CD4-positive, alpha-beta T cell treated with Interleukin-4 for 4 hours (primary cell): ENCODE results near the gene RTP5.
A peak's percentile ranks its signal among the peaks of the same experiment; 100 is the strongest.

Experiments
- DNase-seq: peaks from one replicate; pipeline ENCODE4 v3.0.0-alpha.2; 2020

RTP5 gene

DNA sequence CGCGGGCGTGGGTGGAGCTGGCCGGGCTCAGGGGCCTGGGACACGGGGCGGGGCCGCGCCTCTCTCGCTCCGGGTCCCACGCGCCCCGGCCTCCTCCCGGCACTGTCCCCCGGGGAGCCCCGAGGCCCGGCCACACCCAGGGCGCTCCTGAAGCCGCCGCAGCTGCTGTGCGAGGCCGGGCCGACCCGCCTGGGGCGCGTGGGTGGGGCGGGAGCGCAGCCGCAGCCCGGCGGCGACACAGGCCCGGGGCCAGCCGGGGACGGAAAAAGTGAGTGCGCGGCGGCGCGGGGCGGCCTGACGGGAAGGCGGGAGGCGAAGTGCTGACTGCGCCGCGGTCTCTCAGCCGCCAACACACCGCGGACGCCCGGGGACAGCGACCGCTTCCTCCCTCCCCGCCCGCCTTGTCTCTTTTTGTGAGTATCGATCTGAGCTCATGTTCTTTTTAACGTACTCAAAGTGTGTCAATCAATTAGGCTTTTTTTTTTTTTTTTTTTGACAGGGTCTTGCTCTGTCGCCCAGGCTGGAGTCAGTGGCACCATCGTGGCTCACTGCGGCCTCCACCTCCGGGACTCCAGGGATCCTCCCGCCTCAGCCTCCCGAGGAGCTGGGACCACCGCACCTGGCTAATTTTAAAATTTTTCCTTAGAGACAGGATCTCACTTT, 25.3 kb upstream of the RTP5 start:
- DNase-seq = peak; percentile 71

GRCh38 chr2:241844831-241845578, 24.5 kb upstream of the RTP5 start:
- DNase-seq = no peak

- DNase-seq = no peak
These were observed 23.1 kb upstream of the RTP5 start for GRCh38 chr2:241846406-241846805.

- DNase-seq = no peak
These were observed 20.5 kb upstream of the RTP5 start for GRCh38 chr2:241848761-241849615.

DNA sequence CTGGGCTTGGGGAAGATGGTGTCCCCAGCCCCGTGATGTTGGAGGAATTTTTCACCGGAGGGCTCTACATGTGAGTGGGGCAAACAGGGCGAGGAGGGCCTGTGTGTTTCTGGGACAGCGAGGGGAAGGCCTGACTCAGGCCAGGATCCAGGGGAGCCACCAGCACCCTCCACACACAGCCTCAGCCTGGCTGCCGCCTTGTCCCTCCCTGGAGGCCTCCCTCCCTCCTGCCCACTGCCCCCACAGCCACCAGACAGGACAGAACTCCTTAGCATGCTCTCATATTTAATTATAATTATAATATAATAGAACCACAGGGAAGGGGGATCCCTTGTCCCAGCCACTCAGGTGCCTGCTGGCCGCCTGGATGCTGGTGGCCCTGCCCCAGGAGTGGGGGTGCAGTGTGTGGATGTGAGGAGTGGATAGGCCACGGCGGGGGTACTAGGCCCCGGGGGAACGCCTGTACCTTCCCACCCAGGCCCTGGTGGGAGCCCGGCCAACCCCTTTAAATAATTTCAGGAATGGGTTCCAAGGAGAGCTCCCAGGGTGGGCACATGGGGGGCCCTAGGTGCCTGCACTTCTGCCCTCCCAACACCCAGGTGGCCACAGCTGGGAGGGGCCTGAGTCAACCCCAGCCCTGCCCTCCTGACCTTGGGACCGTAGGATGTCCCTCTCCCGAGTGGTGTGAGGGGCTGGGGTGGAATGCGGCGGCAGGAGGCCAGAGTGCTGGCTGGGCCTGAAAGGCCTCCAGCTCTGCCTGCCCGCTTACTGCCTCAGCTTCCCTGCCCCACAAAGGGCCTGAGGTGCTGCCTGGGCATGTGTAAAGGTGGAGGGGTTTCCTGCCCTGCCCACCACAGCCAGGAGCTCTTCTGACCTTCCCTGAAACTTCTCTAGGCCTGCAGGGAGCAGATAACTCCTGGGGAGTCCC, 19.6 kb upstream of the RTP5 start:
- no peak for DNase-seq

DNA sequence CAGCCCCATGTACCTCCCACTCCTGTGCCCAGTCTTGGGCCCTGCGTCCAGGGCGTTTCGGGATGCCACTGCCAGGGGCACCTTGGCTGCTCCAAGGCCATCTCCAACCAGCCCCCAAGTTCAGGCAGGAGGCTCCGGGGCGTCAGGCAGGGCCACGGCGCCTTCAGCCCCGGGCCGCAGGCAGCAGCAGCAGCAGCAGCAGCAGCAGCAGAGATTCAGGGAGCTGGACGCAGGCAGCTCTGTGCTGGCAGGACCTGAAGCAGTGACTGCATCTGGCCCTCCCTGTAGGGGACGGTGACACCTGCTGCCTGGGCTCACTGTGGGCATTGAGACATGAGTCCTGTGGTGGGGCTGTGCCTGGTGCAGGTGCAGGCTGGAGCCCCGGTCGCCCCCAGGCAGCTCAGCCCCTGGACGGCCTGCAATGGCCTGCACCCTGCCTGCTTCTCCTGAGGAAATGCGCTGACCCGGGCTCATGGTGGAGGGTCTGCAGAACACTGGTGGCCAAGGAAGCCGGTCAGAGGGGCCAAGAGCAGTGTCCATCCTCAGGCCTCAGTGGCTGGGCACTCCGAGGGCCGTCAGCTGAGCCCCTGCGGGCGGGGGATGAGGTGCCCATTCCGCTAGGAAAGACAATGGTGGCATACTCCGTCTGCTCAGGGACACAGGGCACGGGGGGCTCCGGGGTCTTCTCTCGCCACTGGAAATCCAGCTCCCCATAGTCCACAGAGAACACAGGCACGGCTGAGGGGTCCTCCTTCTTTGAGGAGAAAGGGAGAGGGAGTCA, 18.8 kb upstream of the RTP5 start:
- DNase-seq = no peak

DNA sequence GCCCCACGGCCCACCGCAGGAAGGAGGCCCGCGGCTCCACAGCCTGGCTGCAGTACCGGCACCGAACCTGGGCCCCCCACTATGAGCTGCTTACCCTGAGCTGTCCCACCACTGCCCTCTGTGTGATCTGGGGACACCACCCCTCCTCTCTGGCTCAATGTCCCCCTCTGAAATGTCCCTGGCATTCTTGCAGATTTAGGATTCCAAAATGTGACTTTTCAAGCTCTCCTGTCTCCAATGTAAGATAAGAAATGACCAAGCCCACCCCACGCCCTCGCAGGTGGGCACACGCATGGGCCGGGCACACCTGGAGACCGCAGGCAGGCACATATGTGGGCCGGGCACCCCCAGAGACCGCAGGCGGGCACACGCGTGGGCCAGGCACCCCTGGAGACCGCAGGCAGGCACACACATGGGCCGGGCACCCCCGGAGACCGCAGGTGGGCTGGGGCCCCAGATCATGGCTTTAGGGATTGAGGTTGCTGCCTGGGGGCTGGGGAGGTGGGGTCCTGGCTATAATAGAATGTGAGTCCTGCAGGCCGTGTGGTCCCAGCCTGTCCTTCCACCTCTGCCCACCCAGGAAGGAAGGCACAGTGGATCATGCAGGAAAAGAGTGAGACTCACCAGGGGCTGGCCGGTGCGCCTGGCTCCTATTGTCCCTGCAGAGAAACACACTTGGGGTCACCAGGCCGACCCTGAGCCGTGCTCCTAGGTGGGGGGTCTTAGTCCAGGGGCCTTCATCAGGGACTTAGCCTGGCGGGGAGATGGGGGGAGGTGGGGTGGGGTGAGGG, 18.0 kb upstream of the RTP5 start:
- DNase-seq = no peak

DNA sequence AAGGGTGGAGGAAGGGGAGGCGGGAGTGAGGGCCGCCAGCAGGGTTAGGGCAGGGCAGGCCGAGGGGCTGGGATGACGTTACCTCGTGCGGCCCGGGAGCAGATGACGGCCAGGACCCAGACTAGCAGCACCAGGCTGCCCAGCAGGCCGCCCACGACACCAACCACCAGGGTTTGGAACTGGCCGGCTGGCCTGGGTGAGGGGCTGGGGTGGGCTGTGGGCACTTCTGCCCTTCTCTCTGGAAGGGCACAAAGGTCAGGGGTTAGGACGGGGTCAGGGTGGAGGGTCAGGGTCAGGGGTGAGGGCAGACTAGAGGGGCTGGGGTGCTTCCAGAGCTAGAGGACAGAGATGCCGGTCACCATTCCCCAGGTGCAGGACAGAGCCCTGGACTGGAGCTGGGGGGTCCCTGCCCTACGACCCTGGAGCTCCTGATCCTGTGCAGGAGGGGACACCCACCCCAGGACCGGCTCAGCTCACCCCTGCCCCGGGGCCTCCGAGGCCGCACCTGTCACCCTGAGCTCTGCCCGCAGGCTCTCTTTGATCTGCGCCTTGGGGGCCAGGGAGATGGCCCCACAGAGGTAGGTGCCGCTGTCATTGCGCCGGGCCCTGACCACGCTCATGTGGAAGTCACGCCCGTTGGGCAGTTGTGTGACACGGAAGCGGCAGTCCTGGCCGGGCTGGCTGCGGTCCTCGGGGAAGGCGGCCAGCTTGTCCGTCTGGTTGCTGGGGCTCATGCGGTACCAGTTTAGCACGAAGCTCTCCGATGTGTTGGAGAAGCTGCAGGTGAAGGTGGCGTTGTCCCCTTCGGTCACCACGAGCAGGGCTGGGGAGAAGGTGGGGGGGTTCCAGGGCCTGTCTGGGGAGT, 17.2 kb upstream of the RTP5 start:
- no peak for DNase-seq

DNA sequence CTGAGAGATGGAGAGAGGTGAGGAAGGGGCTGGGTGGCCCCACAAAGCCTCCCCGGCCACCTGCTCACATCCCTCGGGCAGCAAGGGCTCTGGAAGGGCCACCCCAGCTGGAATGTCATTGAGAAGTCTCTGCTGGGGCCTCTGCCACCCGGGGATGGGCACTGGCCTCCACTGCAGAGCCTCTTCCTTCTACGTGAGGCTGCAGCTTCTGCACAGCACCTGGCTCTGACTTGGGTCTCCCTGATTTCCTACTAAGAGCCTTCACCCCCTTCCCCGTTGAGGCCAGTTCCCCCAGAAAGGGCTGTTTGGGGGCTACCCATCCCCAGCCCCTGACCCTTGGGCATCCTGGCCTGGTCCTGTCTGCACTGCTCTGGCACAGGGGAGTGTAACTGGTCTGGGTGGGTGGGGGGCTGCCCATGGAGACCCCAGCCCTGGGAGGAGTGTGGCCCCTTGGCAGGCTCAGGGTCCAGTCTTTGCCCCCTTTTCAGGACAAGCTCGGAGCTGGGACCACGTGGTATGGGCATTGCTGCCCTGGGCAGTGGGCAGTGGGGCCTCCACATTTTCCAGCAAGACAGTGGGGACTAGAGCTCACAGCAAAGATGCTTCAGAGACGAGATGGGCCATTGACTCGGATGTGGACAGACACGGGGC, 16.4 kb upstream of the RTP5 start:
- DNase-seq = no peak

DNA sequence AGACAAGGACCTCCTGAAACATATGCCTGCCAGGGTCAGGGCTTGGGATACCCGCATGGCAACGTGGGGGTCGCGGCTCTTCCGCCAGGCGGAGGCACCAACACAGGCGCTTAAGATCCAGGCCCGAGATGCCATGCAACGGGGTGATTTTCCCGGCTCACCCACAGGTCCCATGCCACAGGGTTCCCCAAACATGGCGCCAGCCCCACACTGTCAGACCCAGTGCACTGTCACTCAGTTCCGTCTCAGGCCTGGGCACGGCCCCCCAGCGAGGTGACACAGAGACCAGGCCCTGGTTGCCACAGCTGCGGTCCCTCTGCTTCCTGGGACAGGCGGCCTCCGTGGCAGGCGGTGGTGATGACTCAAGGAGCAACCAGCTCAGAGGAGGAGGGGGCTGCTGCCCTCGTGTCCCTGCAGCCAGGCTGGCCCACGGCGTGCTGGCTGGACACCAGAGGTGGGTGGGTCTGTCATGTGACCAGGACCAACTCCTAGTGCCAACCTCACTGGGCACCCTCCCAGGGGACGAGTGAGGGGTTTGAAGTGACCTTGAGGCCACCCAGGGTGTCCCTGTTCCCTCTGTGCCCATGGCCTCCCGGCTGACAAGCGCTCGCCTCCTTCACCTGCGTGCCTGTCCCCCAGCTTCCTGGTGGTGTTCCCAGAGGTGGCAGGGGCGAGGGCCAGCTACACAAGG, 15.7 kb upstream of the RTP5 start:
- DNase-seq = no peak

DNA sequence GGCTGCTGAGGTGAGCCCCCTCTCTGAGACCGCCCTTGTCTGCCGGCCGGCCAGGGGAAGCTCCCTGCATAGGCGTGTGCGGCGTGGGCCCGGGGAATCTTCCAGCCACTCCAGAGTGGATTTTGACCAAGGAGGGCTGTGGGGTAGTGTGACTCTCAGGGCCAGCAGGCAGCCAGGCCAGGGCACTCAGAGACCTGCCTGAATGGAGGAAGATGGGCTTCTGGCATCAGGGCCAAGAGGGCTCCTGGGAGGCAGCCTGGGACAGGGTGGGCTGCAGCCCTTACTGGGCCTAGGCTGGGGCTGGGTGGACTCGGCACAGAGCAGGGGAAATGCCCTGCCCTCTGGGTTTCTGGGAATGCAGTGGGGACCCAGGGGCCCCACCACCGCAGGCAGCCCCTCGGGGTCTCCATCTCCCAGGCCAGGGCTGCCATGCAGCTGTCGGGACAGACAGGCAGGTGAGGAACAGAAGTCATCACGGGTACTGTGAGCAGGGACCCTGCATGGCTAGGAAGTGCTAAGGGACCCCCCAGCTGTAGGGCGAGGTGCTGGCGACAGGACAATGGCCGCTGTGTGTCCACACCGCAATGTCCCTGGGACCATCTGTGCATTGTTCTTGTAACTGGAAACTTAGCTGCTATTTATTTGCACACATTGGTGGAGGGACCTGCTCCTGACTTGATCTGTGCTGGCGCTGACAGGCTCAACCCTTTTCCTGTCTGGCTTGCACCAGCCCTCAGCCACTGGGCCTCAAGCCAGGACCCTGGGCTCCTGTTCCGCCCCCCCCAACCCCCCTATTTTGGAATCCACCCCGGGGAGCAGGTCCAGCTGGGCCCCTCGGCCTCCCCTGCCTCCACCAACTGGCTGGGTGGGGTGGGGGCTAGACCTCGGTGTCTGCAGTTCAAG, 14.9 kb upstream of the RTP5 start:
- DNase-seq = no peak

DNA sequence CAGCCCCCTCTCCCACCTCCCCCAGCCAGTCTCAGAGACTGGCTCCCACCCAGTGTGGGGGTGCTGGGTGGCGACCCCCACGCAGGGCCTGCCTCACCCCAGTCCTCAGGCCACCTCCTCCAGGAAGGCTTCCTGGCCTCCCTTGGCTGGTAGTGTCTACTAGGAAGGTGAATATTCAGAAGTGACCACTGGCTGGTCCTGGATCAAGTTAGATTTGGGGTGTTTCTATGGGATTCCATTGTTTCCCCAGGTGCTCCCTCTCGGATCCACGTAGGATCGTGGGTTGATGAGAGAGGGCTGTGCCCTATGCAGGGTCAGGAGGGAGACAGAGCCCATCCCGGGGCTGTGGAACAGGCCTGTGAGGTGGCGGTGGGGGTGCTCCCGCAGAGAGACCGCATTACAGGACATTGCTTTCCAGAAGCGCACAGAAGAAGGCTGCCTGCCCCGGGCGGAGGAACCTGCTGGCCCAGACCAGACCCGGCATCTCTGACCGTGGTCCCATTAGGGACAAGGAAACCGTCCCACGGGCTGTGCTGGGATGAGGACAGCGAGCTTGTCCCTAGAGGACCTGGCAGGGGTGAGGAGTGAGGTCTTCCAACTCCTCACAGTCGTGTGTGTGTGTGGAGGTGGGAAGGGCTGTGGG, 14.2 kb upstream of the RTP5 start:
- DNase-seq = no peak

GRCh38 chr2:241855888-241856422, 13.6 kb upstream of the RTP5 start:
- DNase-seq = no peak

DNA sequence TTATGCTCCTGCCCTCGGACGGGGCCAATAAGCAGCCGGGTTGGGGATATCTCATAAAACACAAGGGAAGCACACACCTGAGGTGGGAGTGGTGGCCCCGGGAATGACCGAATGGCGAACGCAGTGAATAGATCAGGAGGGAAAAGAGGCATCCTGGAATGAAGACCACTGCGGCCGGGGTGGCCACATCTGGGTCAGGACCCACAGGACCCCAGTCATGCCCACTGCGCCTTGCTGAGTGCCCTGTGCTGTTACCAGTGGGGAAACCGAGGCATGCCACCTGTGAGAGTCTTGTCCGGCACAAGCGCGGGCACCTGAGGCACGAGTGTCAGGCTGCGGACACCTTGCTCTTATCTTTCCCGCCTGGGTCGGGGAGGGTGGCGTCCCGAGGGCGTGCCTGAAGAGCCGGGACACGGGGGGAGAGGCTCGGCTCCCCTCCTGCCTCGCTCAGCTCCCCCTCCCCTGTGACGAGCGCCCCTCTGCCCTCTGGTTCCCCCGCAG, 12.4 kb upstream of the RTP5 start:
- DNase-seq = no peak

- no peak for DNase-seq
These were observed 11.9 kb upstream of the RTP5 start for GRCh38 chr2:241857572-241858121.
